ENCODE data around the gene RNF212.

GRCh38 chr4:1047976-1048772, 65.2 kb downstream of the RNF212 start:
- TF ChIP-seq CTCF (IDR thresholded peaks at IDR 0.05; ENCODE audit: insufficient read depth, low read length) (no peak), POLR2AphosphoS5 (IDR thresholded peaks at IDR 0.05; ENCODE audit: low read depth) (no peak), REST (IDR thresholded peaks at IDR 0.05; ENCODE audit: insufficient replicate concordance, low read depth) (no peak), SPI1 (IDR thresholded peaks at IDR 0.05; ENCODE audit: borderline replicate concordance, low read depth) (no peak), GABPA (IDR thresholded peaks at IDR 0.05; ENCODE audit: low read depth) (no peak)

Data from HL-60 (cell line).